ENCODE measurements around the gene ATP8A2.

The ATP8A2 gene

GRCh38 chr13:25881136-25881926 is 509.6 kb downstream of the ATP8A2 start:
- Mint-ChIP-seq H3K4me1 (no peaks in the 10 kb centered on the region), H3K4me3 (no peak overlapping the region), H3K36me3 (no peaks in the 10 kb centered on the region), H3K9me3 (no peaks in the 10 kb centered on the region), H3K27ac (no peak overlapping the region)
- DNase-seq (ENCODE audit: low spot score in 2 of 2) (no peak), ATAC-seq (no peak)

- Mint-ChIP-seq H3K9me3 (no peaks in the 10 kb centered on the region), H3K27ac (no peak overlapping the region), H3K4me1 (no peaks in the 10 kb centered on the region), H3K4me3 (no peak overlapping the region), H3K36me3 (no peaks in the 10 kb centered on the region)
- DNase-seq (ENCODE audit: low spot score in 2 of 2) (no peak), ATAC-seq (no peak)
These were observed 510.2 kb downstream of the ATP8A2 start for GRCh38 chr13:25881971-25882451.

- H3K4me1 Mint-ChIP-seq: no peaks in the 10 kb centered on the region
- no peak for ATAC-seq
- H3K4me3 Mint-ChIP-seq: no peak overlapping the region
- H3K36me3 Mint-ChIP-seq: no peaks in the 10 kb centered on the region
- DNase-seq (ENCODE audit: low spot score in 2 of 2): no peak
- H3K27ac Mint-ChIP-seq: no peak overlapping the region
- H3K9me3 Mint-ChIP-seq: no peaks in the 10 kb centered on the region
These were observed 510.9 kb downstream of the ATP8A2 start for GRCh38 chr13:25882466-25883357.

- ATAC-seq: no peak
- Mint-ChIP-seq H3K4me1 (no peaks in the 10 kb centered on the region), H3K36me3 (no peaks in the 10 kb centered on the region)
These were observed 513.6 kb downstream of the ATP8A2 start for GRCh38 chr13:25885418-25885817.

GRCh38 chr13:25886438-25887214 is 514.9 kb downstream of the ATP8A2 start:
- ATAC-seq (peak; percentile 87), DNase-seq (ENCODE audit: low spot score in 2 of 2) (no peak)
- H3K27ac Mint-ChIP-seq: no peak overlapping the region
- H3K4me3 Mint-ChIP-seq: no peak overlapping the region
- no peaks in the 10 kb centered on the region for H3K4me1 Mint-ChIP-seq
- H3K9me3 Mint-ChIP-seq: no peaks in the 10 kb centered on the region
- H3K36me3 Mint-ChIP-seq: no peaks in the 10 kb centered on the region

More at GRCh38 chr13:25885418-25885817, 513.6 kb downstream of the ATP8A2 start:
- H3K4me3 Mint-ChIP-seq: no peak overlapping the region
- DNase-seq (ENCODE audit: low spot score in 2 of 2): no peak
- no peaks in the 10 kb centered on the region for H3K9me3 Mint-ChIP-seq
- H3K27ac Mint-ChIP-seq: no peak overlapping the region

- Mint-ChIP-seq H3K4me1 (no peaks in the 10 kb centered on the region), H3K4me3 (no peak overlapping the region), H3K36me3 (no peaks in the 10 kb centered on the region), H3K9me3 (no peaks in the 10 kb centered on the region), H3K27ac (no peak overlapping the region)
- no peak for ATAC-seq
- no peak for DNase-seq (ENCODE audit: low spot score in 2 of 2)
These were observed 516.3 kb downstream of the ATP8A2 start for GRCh38 chr13:25887962-25888655.

GRCh38 chr13:25890671-25891212 is 519.0 kb downstream of the ATP8A2 start:
- Mint-ChIP-seq H3K27ac (no peak overlapping the region), H3K4me1 (no peaks in the 10 kb centered on the region), H3K9me3 (no peaks in the 10 kb centered on the region), H3K4me3 (no peak overlapping the region), H3K36me3 (no peaks in the 10 kb centered on the region)
- DNase-seq (ENCODE audit: low spot score in 2 of 2) (no peak), ATAC-seq (no peak)

GRCh38 chr13:25898991-25899390 is 527.2 kb downstream of the ATP8A2 start:
- ATAC-seq: no peak

GRCh38 chr13:25899464-25899863 is 527.7 kb downstream of the ATP8A2 start:
- Mint-ChIP-seq H3K27ac (no peak overlapping the region), H3K4me3 (no peak overlapping the region), H3K36me3 (no peaks in the 10 kb centered on the region), H3K9me3 (no peaks in the 10 kb centered on the region), H3K4me1 (peaks cover 23% of the 10 kb centered on the region)
- DNase-seq (ENCODE audit: low spot score in 2 of 2) (peak in 1 of 2 donors; percentile 34), ATAC-seq (no peak)

More at GRCh38 chr13:25898991-25899390, 527.2 kb downstream of the ATP8A2 start:
- Mint-ChIP-seq H3K4me1 (peaks cover 23% of the 10 kb centered on the region), H3K4me3 (no peak overlapping the region), H3K27ac (no peak overlapping the region), H3K9me3 (no peaks in the 10 kb centered on the region), H3K36me3 (no peaks in the 10 kb centered on the region)
- peak in 1 of 2 donors; percentile 25 for DNase-seq (ENCODE audit: low spot score in 2 of 2)

GRCh38 chr13:25899952-25900351 is 528.2 kb downstream of the ATP8A2 start:
- peaks cover 23% of the 10 kb centered on the region for H3K4me1 Mint-ChIP-seq
- H3K36me3 Mint-ChIP-seq: no peaks in the 10 kb centered on the region
- no peak overlapping the region for H3K27ac Mint-ChIP-seq
- no peak overlapping the region for H3K4me3 Mint-ChIP-seq
- ATAC-seq (no peak), DNase-seq (ENCODE audit: low spot score in 2 of 2) (no peak)
- H3K9me3 Mint-ChIP-seq: no peaks in the 10 kb centered on the region

GRCh38 chr13:25901460-25902376 is 529.9 kb downstream of the ATP8A2 start:
- DNase-seq (ENCODE audit: low spot score in 2 of 2) (no peak), ATAC-seq (peak; percentile 97)
- no peaks in the 10 kb centered on the region for H3K9me3 Mint-ChIP-seq
- no peak overlapping the region for H3K27ac Mint-ChIP-seq
- peaks cover 23% of the 10 kb centered on the region for H3K4me1 Mint-ChIP-seq
- H3K36me3 Mint-ChIP-seq: no peaks in the 10 kb centered on the region
- no peak overlapping the region for H3K4me3 Mint-ChIP-seq

- DNase-seq (ENCODE audit: low spot score in 2 of 2): no peak
- Mint-ChIP-seq H3K36me3 (no peaks in the 10 kb centered on the region), H3K9me3 (no peaks in the 10 kb centered on the region), H3K4me3 (no peak overlapping the region), H3K27ac (no peak overlapping the region), H3K4me1 (peaks cover 23% of the 10 kb centered on the region)
- ATAC-seq: no peak
These were observed 530.7 kb downstream of the ATP8A2 start for GRCh38 chr13:25902455-25902854.

GRCh38 chr13:25902891-25903341 is 531.1 kb downstream of the ATP8A2 start:
- Mint-ChIP-seq H3K4me1 (peaks cover 23% of the 10 kb centered on the region), H3K4me3 (no peak overlapping the region), H3K9me3 (no peaks in the 10 kb centered on the region), H3K27ac (no peak overlapping the region), H3K36me3 (no peaks in the 10 kb centered on the region)
- DNase-seq (ENCODE audit: low spot score in 2 of 2) (peak in 1 of 2 donors; percentile 57), ATAC-seq (peak; percentile 84)

All from stimulated activated effector memory CD8-positive, alpha-beta T cell treated with anti-CD3 and anti-CD28 coated beads, Interleukin-12 subunit alpha, Interleukin-12 subunit beta, amount 100 ng/mL, for 72 hours (primary cell).